ENCODE results near the gene TCL1A. TPM values are rescaled to one million over a fixed set of nuclear protein-coding genes. Genes with fewer than 3 reads are reported as not detected.

TCL1A gene
- total and polyA plus RNA-seq, 2 donors (not counting 3 experiments of a cell fraction or from before 2014, with no cell fraction given): not detected

DNA sequence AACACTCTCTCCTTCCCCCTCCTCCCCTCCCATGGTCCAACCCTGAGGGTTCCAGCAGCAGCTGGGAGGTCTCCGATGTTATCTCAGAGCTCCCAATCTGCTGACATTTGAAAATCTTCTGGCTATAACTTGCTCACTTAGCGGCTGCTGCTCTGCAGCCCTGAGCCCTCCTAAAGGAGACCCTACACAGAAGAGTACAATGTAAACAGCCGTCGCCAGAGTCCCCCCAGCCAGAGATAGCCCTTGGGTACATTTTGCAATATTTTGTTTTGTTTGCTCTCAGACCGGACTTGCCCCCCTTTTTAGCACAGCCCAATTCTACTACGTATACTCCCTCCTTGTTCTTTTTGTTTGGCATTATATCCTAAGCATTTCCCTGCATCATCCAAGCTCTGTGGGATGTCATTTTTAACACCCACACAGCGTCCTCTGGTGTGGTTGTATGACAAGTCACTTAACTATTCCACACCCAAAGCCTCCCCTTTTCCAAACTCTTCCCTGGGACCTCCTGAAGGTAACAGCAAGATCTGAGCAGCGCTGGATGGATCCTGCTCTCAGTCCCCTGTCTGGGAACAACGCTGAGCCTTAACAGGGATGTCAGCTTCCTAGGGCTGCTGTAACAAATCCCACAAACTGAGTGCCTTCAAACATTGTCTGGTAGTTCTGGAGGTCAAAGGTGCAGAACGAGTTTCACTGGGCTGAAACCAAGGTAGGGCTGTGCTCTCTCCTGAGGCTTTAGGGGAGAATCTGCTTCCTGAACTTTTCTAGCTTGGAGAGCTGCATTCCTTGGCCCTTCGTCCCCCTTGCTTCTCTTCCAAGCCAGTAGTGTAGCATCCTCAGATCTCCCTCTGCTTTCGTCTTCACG is 53.0 kb downstream of the TCL1A start:
- FAIRE-seq (no peak), DNase-seq (ENCODE audit: low read depth, low spot score) (no peak)
- Histone ChIP-seq H3K36me3 (ENCODE audit: control insufficient read depth in 2 of 2, extremely low read depth in 1 of 2, insufficient read depth in 2 of 2, low read length in 2 of 2) (no peaks in the 10 kb centered on the region), H3K4me3 (replicated peaks in 1 of 3; ENCODE audit: insufficient read depth in 1 of 3, low read depth in 1 of 3, low read length in 3 of 3) (no peak overlapping the region), H3K9ac (replicated peaks; ENCODE audit: extremely low read depth, insufficient read depth, low read length) (no peak overlapping the region), H3K9me3 (replicated peaks; ENCODE audit: control insufficient read depth, insufficient read depth, low read length) (no peaks in the 10 kb centered on the region), H3K9me1 (replicated peaks; ENCODE audit: control insufficient read depth, extremely low read depth, insufficient read depth, low read length) (no peaks in the 10 kb centered on the region), H3K79me2 (ENCODE audit: control insufficient read depth, insufficient read depth, low read length) (no peaks in the 10 kb centered on the region), H4K20me1 (replicated peaks; ENCODE audit: control insufficient read depth, extremely low read depth, insufficient read depth, low read length) (no peaks in the 10 kb centered on the region), H3K27me3 (ENCODE audit: control insufficient read depth in 2 of 2, insufficient read depth in 2 of 2, low read length in 2 of 2) (no peaks in the 10 kb centered on the region), H3K4me2 (ENCODE audit: insufficient read depth, low read length) (no peak overlapping the region), H3K4me1 (ENCODE audit: control insufficient read depth, extremely low read depth, insufficient read depth, low read length) (no peaks in the 10 kb centered on the region), H3K27ac (ENCODE audit: insufficient read depth, low read depth, low read length) (no peak overlapping the region), H2AFZ (ENCODE audit: low read depth, low read length) (no peak overlapping the region)
- TF ChIP-seq, protein P1, sequence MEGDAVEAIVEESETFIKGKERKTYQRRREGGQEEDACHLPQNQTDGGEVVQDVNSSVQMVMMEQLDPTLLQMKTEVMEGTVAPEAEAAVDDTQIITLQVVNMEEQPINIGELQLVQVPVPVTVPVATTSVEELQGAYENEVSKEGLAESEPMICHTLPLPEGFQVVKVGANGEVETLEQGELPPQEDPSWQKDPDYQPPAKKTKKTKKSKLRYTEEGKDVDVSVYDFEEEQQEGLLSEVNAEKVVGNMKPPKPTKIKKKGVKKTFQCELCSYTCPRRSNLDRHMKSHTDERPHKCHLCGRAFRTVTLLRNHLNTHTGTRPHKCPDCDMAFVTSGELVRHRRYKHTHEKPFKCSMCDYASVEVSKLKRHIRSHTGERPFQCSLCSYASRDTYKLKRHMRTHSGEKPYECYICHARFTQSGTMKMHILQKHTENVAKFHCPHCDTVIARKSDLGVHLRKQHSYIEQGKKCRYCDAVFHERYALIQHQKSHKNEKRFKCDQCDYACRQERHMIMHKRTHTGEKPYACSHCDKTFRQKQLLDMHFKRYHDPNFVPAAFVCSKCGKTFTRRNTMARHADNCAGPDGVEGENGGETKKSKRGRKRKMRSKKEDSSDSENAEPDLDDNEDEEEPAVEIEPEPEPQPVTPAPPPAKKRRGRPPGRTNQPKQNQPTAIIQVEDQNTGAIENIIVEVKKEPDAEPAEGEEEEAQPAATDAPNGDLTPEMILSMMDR (IDR thresholded peaks at IDR 0.05; ENCODE audit: extremely low read depth in 1 of 2, insufficient read depth in 1 of 2, low read depth in 1 of 2, low read length in 2 of 2): no peak
- TF ChIP-seq FOS (IDR thresholded peaks at IDR 0.05; ENCODE audit: borderline replicate concordance, insufficient read depth, low read length) (no peak), GATA2 (IDR thresholded peaks at IDR 0.05; ENCODE audit: insufficient read depth, insufficient read length, low read depth, low read length) (no peak), POLR2AphosphoS5 (IDR thresholded peaks at IDR 0.05; ENCODE audit: insufficient read depth, low read depth, low read length) (no peak), POLR2A (IDR thresholded peaks at IDR 0.05; ENCODE audit: low read depth, low read length) (no peak), JUN (IDR thresholded peaks at IDR 0.05; ENCODE audit: borderline replicate concordance, insufficient read depth, insufficient read length, low read depth) (no peak), EZH2 (IDR thresholded peaks at IDR 0.05; ENCODE audit: borderline replicate concordance, low read depth, low read length, severe bottlenecking) (no peak), MYC (IDR thresholded peaks at IDR 0.05; ENCODE audit: low read depth, low read length) (no peak)
- TF ChIP-seq, protein P2, sequence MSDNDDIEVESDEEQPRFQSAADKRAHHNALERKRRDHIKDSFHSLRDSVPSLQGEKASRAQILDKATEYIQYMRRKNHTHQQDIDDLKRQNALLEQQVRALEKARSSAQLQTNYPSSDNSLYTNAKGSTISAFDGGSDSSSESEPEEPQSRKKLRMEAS (IDR thresholded peaks at IDR 0.05; ENCODE audit: insufficient read depth, insufficient read length): no peak
- CTCF ChIA-PET: no interaction called here
- dilution Hi-C loops (cut with MboI; ENCODE audit: extremely low pct_ligation_motif_present, low sequenced_read_pairs) (no loop called here), intact Hi-C loops (cut with micrococcal nuclease) (no loop called here)
- POLR2A ChIA-PET: no interaction called here
- no TSS peak for BruUV-seq (replicated peaks)

All from endothelial cell of umbilical vein (primary cell).